GM19395 (cell line): ENCODE measurements around the gene TMEM134.
"Not testable (repeated sequence)": the region's sequence is repeated elsewhere in the genome, so short reads cannot be mapped to it uniquely, and the experiment has no call there.

Experiments
- ATAC-seq: cut with Tn5 transposase; IDR thresholded peaks from one replicate; pipeline ENCODE4 v1.9.1; 2021; ENCODE audit warnings: mild to moderate bottlenecking, moderate library complexity; ENCODE audit not compliant: unreplicated experiment

The TMEM134 gene

DNA sequence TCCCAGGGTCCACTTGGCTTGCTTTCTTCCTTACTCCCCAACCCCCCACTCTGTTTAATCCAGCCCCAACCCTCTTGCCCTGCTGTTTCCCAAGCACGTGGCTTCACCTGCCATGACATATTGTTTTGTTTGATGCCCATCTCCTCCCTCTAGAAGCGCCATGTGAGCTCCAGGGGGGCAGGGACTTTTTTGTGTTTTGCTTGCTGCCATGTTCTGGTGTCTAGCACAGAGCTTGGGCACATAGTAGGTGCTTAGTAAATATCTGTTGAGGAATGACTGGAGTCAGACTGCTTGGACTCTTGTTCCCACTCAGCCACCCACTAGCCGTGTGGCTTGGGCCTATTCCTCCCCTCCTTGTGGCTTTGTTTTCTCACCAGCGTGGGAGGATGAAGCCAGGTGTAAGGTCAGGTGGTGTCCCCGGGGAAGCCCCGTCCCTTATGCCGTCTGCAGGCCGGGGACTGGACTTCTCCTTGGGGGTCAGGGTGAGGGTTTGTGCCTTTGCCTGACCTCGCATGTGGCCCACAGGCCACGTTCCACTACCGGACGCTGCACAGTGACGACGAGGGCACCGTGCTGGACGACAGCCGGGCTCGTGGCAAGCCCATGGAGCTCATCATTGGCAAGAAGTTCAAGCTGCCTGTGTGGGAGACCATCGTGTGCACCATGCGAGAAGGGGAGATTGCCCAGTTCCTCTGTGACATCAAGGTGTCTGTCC lies 17.6 kb upstream of the TMEM134 start:
- no peak for ATAC-seq

DNA sequence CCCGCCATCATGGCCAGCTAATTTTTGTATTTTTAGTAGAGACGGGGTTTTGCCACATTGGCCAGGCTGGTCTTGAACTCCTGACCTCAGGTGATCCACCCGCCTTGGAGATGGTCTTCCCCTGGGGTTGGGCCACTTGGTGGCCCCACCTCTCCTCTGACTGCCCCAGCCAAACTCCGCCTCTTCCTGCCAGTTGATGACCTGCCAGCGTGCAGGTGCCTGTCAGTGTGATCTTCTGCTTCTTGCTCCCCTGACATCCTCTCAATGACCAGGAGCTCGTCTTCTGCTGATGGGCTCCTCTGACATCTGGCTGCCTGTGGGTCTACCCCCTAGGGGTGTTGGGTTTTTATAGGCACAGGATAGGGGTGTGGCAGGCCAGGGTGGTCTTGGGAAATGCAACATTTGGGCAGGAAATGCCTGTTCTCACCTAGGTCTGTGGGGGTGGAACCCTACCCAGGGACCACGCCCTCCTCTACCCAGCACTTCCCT lies 16.9 kb upstream of the TMEM134 start:
- not testable (repeated sequence) for ATAC-seq

DNA sequence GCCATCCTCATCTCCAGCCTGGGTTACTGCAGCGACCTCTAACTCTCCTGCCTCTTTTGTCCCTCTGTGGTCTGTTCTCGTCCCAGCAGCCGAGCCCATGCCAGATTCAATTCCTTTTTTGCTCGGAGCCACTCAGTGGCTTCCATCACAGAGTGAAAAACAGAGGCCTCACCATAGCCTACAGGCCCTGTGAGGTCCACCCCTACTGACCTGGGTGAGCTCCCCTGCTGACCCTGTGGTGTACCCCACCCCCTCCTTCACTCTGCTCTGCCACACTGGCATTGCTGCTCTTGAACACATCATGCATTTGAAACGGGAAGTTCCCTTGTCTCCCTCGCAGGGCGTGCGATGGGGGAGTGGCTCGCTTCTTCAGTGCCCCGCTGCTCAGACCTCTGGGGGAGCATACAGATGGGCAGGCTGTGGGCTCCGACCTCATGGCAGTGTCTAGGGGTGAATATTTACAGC lies 15.8 kb upstream of the TMEM134 start:
- ATAC-seq = no peak

DNA sequence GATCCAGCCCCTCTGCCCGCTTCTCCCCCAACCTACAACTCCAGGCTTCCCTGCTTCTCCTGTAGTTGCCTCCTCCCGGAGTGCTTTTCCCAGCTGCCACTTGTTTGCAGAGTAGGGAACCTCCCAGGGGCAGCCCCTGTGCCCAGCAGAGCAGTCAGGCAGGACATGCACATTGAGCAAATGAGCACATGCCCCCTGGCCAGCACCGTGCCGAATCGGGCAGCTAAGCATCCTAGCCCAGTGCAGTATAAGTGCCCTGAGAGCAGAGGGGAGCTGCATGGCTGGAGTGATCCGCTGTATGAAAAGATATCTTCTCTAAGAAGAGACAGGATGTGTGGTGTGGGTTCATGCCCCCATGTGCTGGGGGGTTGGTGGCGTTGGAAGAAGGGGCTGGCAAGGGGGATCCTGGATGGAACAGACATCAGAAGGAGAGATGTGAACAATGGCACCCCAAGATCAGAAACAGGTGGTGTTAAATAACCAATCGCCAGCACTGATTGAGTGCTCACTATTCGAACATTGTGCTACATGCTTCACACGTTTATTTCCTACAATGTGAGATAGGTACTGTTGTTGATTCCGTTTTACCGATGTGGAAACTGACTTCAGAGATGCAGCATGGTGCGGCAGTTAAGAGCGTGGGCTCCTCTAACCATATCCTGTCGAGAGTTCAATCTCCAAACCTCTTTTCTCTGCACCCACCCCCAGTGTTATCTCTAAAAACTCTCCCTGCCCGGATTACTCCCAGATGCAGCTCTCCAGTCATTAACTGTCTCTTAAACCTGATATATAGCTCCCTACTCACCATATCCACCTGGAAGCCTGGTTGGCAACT lies 15.0 kb upstream of the TMEM134 start:
- no peak for ATAC-seq

DNA sequence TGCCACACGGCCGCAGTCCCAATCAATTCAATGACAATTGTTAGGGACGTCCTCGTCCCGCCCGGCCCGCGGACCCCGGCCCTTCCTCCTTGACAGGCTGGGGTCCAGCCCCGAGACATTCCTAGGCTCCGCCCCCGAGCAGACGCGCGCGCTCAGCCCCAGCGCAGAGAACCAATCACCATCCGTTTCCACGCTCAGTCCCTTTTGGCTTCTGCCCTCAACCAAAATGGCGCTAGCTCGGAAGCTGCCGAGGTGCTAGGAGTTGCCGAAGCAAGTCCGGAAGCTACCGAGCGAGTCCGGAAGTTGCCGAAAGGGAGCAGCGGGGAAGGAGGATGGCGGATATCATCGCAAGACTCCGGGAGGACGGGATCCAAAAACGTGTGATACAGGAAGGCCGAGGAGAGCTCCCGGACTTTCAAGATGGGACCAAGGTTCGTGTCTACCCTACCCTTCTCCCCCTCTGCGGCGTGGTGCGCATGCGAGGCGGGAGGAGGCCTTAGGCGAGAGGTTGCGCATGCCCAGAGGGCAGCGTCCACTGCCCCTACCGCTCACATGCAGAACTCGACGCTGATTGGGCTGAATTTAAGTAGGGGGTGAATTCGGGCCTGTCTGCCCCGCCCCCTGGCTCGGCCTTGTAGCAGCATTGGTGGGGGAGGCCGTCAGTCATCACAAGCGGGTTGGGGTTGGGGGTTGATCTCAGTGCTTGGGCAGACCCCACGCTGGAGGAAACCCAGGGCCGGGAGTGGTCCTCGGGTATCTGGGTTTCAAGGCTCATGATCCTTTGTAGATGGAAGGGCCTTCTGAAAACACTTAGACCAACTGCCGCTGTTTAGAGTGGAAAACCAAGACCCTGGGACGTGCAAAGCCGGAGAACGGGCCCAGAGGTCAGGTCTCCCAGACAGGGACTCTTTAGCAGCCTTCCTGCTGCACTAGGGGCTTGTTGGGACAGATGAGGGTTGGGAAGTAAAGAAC lies 14.1 kb upstream of the TMEM134 start, which contains the start of gene AIP:
AIP (plus strand) TSS at position 200 of the 972 bp plus-strand sequence; CDS start at position 333, 133 bp downstream.
- peak; percentile 72 for ATAC-seq

DNA sequence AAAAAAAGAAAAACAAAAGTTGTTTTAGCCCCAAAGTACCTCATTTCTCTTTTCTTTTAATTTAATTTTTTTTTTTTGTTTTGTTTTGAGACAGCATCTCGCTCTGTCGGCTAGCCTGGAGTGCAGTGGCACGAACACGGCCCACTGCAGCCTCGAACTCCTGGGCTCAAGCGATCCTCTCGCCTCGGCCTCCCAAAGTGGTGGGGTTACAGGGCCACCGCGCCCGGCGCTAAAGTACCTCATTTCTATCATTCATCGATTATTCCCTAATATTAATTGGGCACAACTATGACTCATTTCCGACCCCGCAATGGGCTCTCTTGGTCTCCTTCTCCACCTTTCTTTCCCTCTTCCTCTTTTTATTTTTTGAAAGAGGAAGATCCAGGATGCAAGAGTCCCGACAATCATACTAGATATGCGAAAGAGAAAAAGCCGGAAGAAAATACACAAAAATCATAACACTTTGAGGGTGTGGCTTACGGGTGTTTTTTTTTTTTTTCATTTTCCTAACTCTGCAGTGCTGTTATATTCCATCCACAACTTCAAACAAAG lies 13.3 kb upstream of the TMEM134 start:
- ATAC-seq = peak; percentile 1

DNA sequence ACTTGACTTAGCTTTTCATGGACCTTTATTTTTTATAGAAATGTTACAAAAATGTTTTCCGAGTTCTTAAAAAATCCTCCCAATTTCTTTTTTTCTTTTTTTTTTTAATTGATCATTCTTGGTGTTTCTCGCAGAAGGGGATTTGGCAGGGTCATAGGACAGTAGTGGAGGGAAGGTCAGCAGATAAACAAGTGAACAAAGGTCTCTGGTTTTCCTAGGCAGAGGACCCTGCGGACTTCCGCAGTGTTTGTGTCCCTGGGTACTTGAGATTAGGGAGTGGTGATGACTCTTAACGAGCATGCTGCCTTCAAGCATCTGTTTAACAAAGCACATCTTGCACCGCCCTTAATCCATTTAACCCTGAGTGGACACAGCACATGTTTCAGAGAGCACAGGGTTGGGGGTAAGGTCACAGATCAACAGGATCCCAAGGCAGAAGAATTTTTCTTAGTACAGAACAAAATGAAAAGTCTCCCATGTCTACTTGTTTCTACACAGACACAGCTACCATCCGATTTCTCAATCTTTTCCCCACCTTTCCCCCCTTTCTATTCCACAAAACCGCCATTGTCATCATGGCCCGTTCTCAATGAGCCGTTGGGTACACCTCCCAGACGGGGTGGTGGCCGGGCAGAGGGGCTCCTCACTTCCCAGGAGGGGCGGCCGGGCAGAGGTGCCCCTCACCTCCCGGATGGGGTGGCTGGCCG lies 8.4 kb upstream of the TMEM134 start:
- ATAC-seq = not testable (repeated sequence)

DNA sequence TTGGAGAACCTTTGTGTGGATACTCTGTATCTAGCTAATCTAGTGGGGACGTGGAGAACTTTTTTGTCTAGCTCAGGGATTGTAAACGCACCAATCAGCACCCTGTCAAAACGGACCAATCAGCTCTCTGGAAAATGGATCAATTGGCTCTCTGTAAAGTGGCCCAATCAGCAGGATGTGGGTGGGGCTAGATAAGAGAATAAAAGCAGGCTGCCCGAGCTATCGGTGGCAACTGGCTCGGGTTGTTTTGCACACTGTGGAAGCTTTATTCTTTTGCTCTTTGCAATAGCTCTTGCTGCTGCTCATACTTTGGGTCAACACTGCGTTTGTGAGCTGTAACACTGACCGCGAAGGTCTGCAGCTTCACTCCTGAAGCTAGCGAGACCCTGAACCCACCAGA lies 7.6 kb upstream of the TMEM134 start:
- ATAC-seq = not testable (repeated sequence)

DNA sequence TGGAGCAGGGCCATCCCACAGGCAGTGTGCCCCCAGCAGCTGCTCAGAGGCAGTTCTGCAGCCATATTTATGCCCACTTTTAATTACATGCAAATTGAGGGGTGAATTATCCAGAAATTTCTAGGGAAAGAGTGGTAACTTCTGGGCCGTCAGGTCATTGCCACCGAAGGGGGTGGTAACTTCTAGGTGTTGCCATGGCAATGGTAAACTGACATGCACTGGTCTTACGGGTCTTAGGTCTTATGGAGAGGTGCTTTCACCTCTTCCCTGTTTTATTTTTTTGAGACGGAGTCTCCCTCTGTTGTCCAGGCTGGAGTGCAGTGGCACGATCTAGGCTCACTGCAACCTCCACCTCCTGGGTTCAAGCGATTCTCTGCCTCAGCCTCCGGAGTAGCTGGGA lies 3.8 kb upstream of the TMEM134 start:
- no peak for ATAC-seq

DNA sequence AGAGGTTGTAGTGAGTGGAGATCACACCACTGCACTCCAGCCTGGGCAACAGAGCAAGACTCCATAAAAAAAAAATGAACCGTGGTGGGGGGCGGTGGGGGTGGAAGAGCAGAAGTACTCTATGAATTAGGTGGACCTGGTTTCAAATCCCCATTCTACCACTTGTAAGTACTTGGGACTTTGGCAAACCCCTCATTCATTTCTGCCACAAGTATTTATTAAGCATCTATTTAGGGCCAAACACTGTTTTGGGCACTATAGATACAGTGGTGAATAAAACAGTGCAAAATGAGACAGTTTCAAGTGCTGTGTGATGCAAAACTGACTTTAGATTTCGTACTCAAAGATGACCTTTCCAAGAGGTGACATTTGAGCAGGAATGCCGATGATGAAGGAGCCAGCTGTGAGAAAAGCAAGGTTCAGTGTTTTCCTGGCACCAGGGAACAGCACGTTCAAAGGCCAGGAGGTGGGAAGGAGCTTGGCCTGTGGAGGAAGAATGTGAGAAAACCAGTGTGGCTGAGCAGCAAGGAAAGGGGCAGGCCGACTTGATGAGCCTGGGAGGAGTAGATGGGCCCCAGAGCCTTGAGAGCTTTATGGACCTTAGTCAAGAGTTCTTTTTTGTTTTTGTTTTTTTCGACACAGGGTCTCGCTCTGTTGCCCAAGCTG lies 1.4 kb upstream of the TMEM134 start:
- ATAC-seq = no peak

DNA sequence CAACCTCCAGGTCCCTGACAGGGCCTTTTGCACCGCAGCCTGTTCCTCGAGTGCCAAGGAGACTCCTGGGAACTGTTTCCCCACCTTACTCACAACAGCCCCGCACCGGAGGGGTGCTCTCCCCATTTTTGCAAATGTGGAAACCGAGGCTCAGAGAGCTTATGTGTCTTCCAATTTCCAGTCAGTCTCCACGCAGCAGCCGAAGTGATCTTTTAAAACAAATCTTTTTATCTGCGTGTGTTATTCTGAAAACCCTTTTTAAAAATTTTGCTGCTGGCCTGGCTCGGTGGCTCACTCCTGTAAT lies 409 bp upstream of the TMEM134 start:
- no peak for ATAC-seq

DNA sequence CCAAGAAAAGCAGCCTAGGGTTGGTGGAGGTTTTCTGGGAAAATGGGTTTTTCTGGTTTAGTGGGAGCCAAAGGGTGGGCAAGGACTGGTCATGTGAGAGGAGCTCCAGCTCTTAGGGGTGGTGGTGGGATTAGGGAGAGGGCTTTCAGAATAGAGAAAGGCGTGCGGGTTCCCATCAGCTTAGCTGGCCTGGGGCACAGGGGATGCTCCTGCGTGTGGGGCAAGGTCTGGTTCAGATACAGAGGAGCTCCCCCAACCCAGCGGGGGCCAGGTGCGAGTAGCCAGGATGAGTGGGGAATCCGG lies 644 bp downstream of the TMEM134 start:
- ATAC-seq = no peak

DNA sequence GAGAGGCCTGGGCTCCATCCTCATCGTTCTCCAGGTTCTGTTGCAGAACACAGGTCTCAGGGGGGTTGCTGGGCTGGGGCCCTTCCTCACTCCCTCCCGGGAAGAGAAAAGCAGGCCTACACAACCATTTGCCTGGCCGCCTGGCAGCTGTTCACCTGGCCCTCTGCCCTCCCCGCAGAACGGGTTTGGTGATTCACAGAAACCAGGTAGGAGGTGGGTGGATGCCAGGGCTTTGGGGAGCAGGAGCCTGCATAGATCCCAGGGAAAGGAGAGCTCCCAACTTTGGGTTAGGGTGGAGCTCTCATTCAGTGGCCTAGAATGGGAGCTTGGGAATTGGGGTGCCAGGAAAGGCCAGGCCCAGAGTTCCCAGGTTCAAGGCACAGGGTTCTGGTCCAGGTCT lies 995 bp downstream of the TMEM134 start:
- no peak for ATAC-seq

DNA sequence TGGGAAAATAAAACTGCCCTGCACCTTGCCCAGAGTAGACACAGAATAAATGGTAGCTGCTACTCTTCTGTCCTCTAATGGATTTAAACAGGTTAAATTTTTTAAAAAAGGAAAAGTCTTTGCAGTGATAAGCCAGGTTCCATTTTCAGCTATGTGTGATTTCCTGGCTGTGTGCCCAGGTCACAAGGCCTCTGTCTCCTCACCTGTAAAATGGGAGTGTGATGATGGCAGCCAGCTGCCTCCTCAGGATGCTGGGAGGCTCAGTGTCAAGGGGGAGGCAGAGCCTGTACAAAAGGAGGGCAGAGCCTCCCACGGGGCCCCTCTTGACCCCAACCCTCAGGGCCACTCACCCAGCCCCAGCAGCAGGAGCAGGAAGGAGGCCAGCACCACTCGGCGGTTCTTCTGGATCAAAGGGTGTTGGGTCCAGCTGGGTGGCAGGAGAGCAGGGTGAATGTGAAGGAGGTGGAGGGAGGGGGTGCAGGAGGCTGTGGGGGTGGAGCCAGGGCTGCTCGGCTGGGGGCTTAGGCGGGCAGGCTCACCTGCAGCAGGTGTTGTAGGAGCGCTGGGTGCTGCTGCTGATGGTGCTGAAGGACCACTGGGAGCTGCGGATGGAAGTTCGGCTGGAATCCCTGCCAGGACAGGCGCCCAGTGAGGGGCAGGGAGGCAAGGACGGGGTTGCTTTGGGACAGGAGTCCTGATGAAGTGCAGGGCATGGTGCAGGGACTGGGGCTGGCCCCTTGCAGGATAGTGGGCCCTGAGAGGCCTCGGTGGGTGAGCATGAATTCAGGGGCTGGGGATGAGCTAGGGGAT lies 1.9 kb downstream of the TMEM134 start:
- no peak for ATAC-seq

DNA sequence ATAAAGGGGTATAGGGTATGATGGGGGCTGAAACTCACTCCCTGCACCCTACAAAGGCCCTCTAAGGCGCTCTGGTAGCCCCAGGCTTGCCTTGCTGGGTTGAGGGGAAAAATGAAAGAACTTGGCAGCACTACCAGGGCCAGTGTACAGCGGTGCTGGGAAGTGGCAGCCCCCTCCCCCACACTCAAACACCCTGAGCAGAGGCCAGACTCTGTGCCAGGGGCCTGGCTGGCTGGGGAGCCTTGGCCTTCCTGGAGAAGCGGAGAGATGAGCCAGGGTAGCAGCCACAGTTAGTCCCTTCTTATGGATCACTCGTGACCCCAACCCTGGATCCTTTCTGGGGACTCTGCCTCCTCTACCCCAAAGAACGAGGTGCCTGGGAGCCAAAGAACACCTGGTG lies 2.7 kb downstream of the TMEM134 start:
- no peak for ATAC-seq

DNA sequence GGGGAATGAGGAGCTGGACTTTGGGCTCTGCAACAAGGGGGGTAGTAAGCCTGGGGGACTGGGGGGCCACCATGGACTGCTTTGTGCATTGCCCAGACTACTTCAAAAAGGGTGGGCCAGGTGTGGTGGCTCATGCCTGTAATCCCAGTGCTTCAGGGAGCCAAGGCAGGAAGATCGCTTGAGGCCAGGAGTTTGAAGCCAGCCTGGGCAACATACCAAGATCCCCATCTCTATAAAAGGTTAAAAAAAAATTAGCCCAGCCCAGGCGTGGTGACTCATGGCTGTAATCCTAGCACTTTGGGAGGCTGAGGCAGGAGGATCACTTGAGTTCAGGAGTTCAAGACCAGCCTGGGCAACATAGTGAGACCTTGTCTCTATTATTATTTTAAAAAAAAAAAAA lies 3.5 kb downstream of the TMEM134 start:
- ATAC-seq = not testable (repeated sequence)

DNA sequence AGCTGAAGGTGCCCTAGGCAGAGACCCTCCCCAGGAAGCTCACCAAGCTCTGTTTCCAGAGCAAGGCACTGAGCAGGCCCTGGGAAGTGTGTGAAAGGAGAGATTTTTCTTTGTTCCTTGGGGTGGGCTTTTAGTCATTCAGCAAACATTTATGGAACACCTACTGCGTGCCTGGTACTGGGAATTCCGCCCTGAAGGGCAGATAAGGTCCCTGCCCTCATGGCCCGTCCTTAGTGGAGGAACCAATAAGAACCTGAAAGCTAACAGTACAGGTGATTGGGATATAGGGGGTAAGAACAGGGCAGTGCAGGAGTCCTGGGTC lies 3.9 kb downstream of the TMEM134 start:
- ATAC-seq = no peak

DNA sequence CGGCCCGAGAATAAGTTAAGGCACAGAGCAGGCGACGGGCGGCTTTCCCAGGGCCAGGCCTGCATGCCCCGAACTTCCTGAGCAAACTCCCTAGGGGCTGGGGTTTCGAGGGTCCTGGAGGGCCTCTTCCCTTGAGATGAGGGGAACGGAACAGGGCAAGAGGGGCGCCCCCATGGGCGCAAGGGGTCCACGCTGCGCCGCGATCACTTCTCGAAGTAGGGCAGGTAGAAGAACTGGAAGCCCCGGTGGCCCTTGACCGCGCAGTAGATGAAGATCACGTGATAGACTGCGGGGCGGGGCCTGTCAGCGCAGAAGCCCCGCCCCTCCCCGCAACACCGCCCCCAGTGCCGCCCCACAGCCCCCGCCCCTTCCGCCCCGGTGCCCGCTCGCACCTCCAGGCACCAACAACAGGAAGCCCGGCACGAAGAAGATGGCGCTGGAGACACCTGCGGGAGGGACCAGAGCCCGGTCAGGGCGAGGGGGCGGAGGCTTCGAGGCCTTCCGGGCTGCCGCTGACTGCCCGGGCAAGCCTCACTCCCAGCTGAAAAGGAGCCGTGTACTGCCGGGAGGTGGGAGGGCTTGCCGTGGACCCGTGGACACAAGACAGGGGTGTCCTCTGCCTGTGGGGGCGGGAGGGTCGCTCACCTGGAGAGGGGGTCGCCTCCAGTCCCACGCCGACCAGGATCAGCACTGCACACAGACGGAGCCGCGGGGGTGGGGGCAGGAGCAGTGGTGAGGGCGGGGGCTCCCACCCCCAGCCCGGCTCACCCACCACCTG lies 4.5 kb downstream of the TMEM134 start:
- ATAC-seq = peak; percentile 41
